Mammary epithelial cell (primary cell): ENCODE measurements around the gene FBXL22.

ENCODE experiments used
- CTCF ChIP-seq, 2 donors: IDR thresholded peaks in 1 of 2; conservative IDR thresholded peaks in 1 of 2; 2 replicates each; pipeline ENCODE4 v1.5.1; 2011 to 2012; ENCODE audit warnings: inconsistent platforms in 2 of 2, low read length in 2 of 2, mild to moderate bottlenecking in 2 of 2, control low read depth in 1 of 2, low read depth in 1 of 2; ENCODE audit not compliant: insufficient read depth in 1 of 2; ENCODE audit errors: extremely low read depth in 1 of 2
- EZH2 ChIP-seq: IDR thresholded peaks from 2 replicates; pipeline ENCODE4 v1.6.1; 2012; ENCODE audit warnings: low read length, inconsistent platforms, borderline replicate concordance

GRCh38 chr15:63555507-63555906 lies 41.7 kb upstream of the FBXL22 start:
- TF ChIP-seq EZH2 (no peak), CTCF (conservative IDR thresholded peaks at IDR 0.05 in 1 of 2, IDR thresholded peaks at IDR 0.05 in 1 of 2; ENCODE audit: extremely low read depth in 1 of 2, insufficient read depth in 1 of 2, low read depth in 1 of 2, low read length in 2 of 2) (no peak)
